Nephron progenitor cell (in vitro differentiated cells): ENCODE measurements around the gene RNF212B.
A peak's percentile ranks its signal among the peaks of the same experiment; 100 is the strongest.
"Not testable (repeated sequence)": the region's sequence is repeated elsewhere in the genome, so short reads cannot be mapped to it uniquely, and the experiment has no call there.

Experiments
- DNase-seq: peaks from one replicate; pipeline ENCODE4 v3.0.0; 2021
- H3K27ac Mint-ChIP-seq: 2 replicates; pipeline ENCODE4 v1.8.0; 2021; ENCODE audit warnings: mild to moderate bottlenecking, moderate library complexity, mixed read lengths
- H3K27me3 Mint-ChIP-seq: 2 replicates; pipeline ENCODE4 v1.8.0; 2021; ENCODE audit warnings: mild to moderate bottlenecking, low read depth, mixed read lengths; ENCODE audit not compliant: poor library complexity
- H3K36me3 Mint-ChIP-seq: 2 replicates; pipeline ENCODE4 v1.8.0; 2021; ENCODE audit warnings: low read depth, mixed read lengths
- H3K4me1 Mint-ChIP-seq: 2 replicates; pipeline ENCODE4 v1.8.0; 2021; ENCODE audit warnings: mixed read lengths
- H3K4me3 Mint-ChIP-seq: 2 replicates; pipeline ENCODE4 v1.8.0; 2021; ENCODE audit warnings: mild to moderate bottlenecking, moderate library complexity, mixed read lengths
- H3K9me3 Mint-ChIP-seq: 2 replicates; pipeline ENCODE4 v1.8.0; 2021; ENCODE audit warnings: mild to moderate bottlenecking, moderate library complexity, mixed read lengths
- CTCF ChIP-seq: fragments of 200-600 bp; sonication (generic); IDR thresholded peaks from 2 replicates; pipeline ENCODE4 v1.5.0; 2021; ENCODE audit warnings: antibody characterized with exemption

RNF212B gene

GRCh38 chr14:23237772-23238594 lies at the start of gene RNF212B:
RNF212B (plus strand) TSS chr14:23237936; CDS start chr14:23240346, 2,410 bp downstream.
- Mint-ChIP-seq H3K4me1 (peaks cover 10% of the 10 kb centered on the region), H3K27me3 (peaks cover 10% of the 10 kb centered on the region), H3K4me3 (peak within 1 kb of the TSS; percentile 72), H3K27ac (peak within 1 kb of the TSS; percentile 42), H3K9me3 (peaks cover 5% of the 10 kb centered on the region), H3K36me3 (no peaks in the 10 kb centered on the region)
- DNase-seq, result peak; percentile 96
- no peak for TF ChIP-seq CTCF

- peak overlapping the region; percentile 31 for H3K27ac Mint-ChIP-seq
- no peaks in the 10 kb centered on the region for H3K36me3 Mint-ChIP-seq
- H3K4me3 Mint-ChIP-seq, result no peak overlapping the region
- no peak for TF ChIP-seq CTCF
- DNase-seq, result no peak
- no peaks in the 10 kb centered on the region for H3K4me1 Mint-ChIP-seq
- H3K9me3 Mint-ChIP-seq, result peaks cover 4% of the 10 kb centered on the region
- H3K27me3 Mint-ChIP-seq, result peaks cover 3% of the 10 kb centered on the region
Observed at GRCh38 chr14:23193432-23193831, 44.3 kb upstream of the RNF212B start.

- Mint-ChIP-seq H3K27me3 (peaks cover 6% of the 10 kb centered on the region), H3K36me3 (no peaks in the 10 kb centered on the region), H3K4me1 (no peaks in the 10 kb centered on the region), H3K27ac (peak overlapping the region; percentile 1), H3K9me3 (peaks cover 4% of the 10 kb centered on the region), H3K4me3 (no peak overlapping the region)
- DNase-seq, result no peak
- no peak for TF ChIP-seq CTCF
Observed at GRCh38 chr14:23195552-23196101, 42.1 kb upstream of the RNF212B start.

GRCh38 chr14:23196487-23196886 lies 41.2 kb upstream of the RNF212B start:
- not testable (repeated sequence) for H3K36me3 Mint-ChIP-seq, H3K4me3 Mint-ChIP-seq, H3K4me1 Mint-ChIP-seq, DNase-seq, H3K27ac Mint-ChIP-seq, H3K27me3 Mint-ChIP-seq, H3K9me3 Mint-ChIP-seq

- not testable (repeated sequence) for H3K27me3 Mint-ChIP-seq, H3K4me1 Mint-ChIP-seq, H3K36me3 Mint-ChIP-seq, H3K4me3 Mint-ChIP-seq, DNase-seq, H3K27ac Mint-ChIP-seq
- H3K9me3 Mint-ChIP-seq, result peaks cover 12% of the 10 kb centered on the region
Observed at GRCh38 chr14:23199141-23199540, 38.6 kb upstream of the RNF212B start.

- DNase-seq, result no peak
- Mint-ChIP-seq H3K4me1 (peaks cover 8% of the 10 kb centered on the region), H3K36me3 (no peaks in the 10 kb centered on the region), H3K4me3 (no peak overlapping the region), H3K27ac (no peak overlapping the region), H3K9me3 (peaks cover 13% of the 10 kb centered on the region), H3K27me3 (peaks cover 8% of the 10 kb centered on the region)
- no peak for TF ChIP-seq CTCF
Observed at GRCh38 chr14:23202001-23202400, 35.7 kb upstream of the RNF212B start.
